Left lung (tissue), 10 donors: ENCODE results near the gene ANK2. TPM values are rescaled to one million over a fixed set of nuclear protein-coding genes. Genes with fewer than 3 reads are reported as not detected.

Source experiments
- ATAC-seq: fragments of 200-7000 bp; cut with Tn5 transposase; one replicate; pipeline ENCODE4 v1.9.1; 2020; ENCODE audit warnings: moderate library complexity
- DNase-seq, 4 donors: peaks; one replicate each; pipeline ENCODE4 v3.0.0-alpha.2; 2013 to 2020
- H3K27ac ChIP-seq, 2 donors: fragments of 200-600 bp; sonication (generic) in 1 of 2; one replicate each; pipeline versions ENCODE4 v1.5.0 to v1.8.0; 2020 to 2021
- H3K27me3 ChIP-seq, 2 donors: fragments of 200-600 bp; sonication (generic) in 1 of 2; one replicate each; pipeline versions ENCODE4 v1.5.0 to v1.8.0; 2020 to 2021
- H3K36me3 ChIP-seq, 2 donors: fragments of 200-600 bp; sonication (generic) in 1 of 2; one replicate each; pipeline versions ENCODE4 v1.5.0 to v1.8.0; 2020 to 2021
- H3K4me1 ChIP-seq, 2 donors: fragments of 200-600 bp; one replicate each; pipeline ENCODE4 v1.8.0; 2021
- H3K4me3 ChIP-seq, 2 donors: fragments of 200-600 bp; sonication (generic) in 1 of 2; one replicate each; pipeline versions ENCODE4 v1.5.0 to v1.8.0; 2020 to 2021; ENCODE audit warnings: mild to moderate bottlenecking in 1 of 2
- H3K9me3 ChIP-seq, 2 donors: fragments of 200-600 bp; sonication (generic) in 1 of 2; one replicate each; pipeline versions ENCODE4 v1.5.0 to v1.8.0; 2020 to 2021
- CTCF ChIP-seq, 2 donors: fragments of 200-600 bp; sonication (generic) in 1 of 2; IDR thresholded peaks; one replicate each; pipeline versions ENCODE4 v1.5.0 to v1.8.0; 2021; ENCODE audit warnings: antibody characterized with exemption in 2 of 2
- intact Hi-C, 2 donors: fragments of 100-400 bp; cut with DNase I; formaldehyde crosslinking; loops; one replicate each; pipeline versions ENCODE4 v1.11.2 to v1.14.2; 2022
- polyA plus RNA-seq, 6 donors: library from polyadenylated mRNA; unstranded; fragments of 120-200 nt; gene quantifications; one replicate each; pipeline ENCODE4 v1.2.1, GENCODE V29; 2013; ENCODE audit not compliant: insufficient read length in 6 of 6
- total RNA-seq, 2 donors: library from RNA; stranded (reverse); fragmentation: NEBNext Ultra II Directional; extraction: Animal tissue kit (Norgen Biotek cat#: 25700); gene quantifications; one replicate each; pipeline ENCODE4 v1.2.1, GENCODE V29; 2021
- donor health status: DM: no; HTN: yes; CAD: no.
- donor health status: DM: no; HTN: no; CAD: no.

Gene ANK2
- total and polyA plus RNA-seq, 8 donors = 18.2 to 33.2 (median 28.8) TPM

- intact Hi-C loops = loop anchor here in 1 of 2 donors (10.0 kb wide), 1 partner anchor 368 kb away; the partner anchor contains the start of gene CAMK2D
- Histone ChIP-seq H3K36me3 (no peaks in the 10 kb centered on the region), H3K9me3 (no peaks in the 10 kb centered on the region), H3K4me3 (no peak overlapping the region), H3K27me3 (no peaks in the 10 kb centered on the region), H3K27ac (no peak overlapping the region), H3K4me1 (no peaks in the 10 kb centered on the region)
- TF ChIP-seq CTCF (IDR thresholded peaks at IDR 0.05) = no peak
- ATAC-seq = no peak
- no peak for DNase-seq
Measured at GRCh38 chr4:113397114-113397701, 347.8 kb downstream of the ANK2 start.

GRCh38 chr4:113398441-113399143 is 349.1 kb downstream of the ANK2 start:
- no peak for DNase-seq
- Histone ChIP-seq H3K4me1 (no peaks in the 10 kb centered on the region), H3K27me3 (no peaks in the 10 kb centered on the region), H3K9me3 (no peaks in the 10 kb centered on the region), H3K4me3 (no peak overlapping the region), H3K27ac (no peak overlapping the region), H3K36me3 (no peaks in the 10 kb centered on the region)
- intact Hi-C loops = loop anchor here in 1 of 2 donors (10.0 kb wide), 1 partner anchor 366 kb away; the partner anchor contains the start of gene CAMK2D
- no peak for ATAC-seq
- no peak for TF ChIP-seq CTCF (IDR thresholded peaks at IDR 0.05)

DNA sequence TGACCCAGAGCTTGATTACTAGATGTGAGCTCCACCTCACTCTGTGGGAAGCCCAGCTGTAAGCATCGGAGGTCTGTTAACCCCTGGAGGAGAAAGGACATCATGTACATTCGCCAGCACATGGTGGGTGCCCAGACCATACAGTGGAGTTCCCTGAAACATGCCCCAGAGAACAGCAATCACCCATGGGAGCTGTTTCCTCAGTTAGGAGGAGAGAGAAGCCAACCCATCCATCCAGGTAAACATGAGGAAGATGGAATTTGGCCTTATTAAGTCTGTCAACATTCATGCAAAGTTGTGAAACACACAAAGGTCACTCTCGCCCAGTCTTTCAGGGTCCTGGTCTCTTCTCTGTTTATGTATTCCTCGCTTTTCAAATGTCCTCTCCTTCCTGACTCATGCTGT is 354.7 kb downstream of the ANK2 start:
- TF ChIP-seq CTCF (IDR thresholded peaks at IDR 0.05) = no peak
- Histone ChIP-seq H3K27ac (no peak overlapping the region), H3K4me1 (no peaks in the 10 kb centered on the region), H3K9me3 (no peaks in the 10 kb centered on the region), H3K36me3 (no peaks in the 10 kb centered on the region), H3K27me3 (no peaks in the 10 kb centered on the region), H3K4me3 (no peak overlapping the region)
- intact Hi-C loops = no loop called here
- ATAC-seq (no peak), DNase-seq (no peak)

DNA sequence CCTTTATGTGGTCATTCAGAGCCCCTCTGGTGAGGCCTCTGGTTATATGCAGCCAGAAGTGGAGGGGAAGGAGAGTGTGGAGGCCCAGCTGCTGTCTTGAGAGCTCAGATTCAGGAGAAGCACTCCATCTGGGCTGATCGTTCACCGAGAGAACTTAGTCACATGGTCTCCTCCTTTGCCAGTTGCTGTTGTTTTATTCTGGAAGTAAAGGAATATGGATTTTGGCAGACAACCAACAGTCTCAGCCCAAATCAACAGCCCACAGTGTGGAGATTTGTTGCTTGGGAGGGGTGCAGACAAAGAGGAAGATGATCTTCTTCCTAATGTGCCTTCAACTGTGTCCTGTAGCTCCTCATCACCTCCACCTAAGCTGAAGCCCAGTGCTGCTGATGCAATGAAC is 355.4 kb downstream of the ANK2 start:
- Histone ChIP-seq H3K27ac (no peak overlapping the region), H3K4me3 (no peak overlapping the region), H3K36me3 (no peaks in the 10 kb centered on the region), H3K4me1 (no peaks in the 10 kb centered on the region), H3K9me3 (no peaks in the 10 kb centered on the region), H3K27me3 (no peaks in the 10 kb centered on the region)
- intact Hi-C loops = no loop called here
- ATAC-seq = no peak
- DNase-seq = peak in 1 of 4 donors; percentile 49
- TF ChIP-seq CTCF (IDR thresholded peaks at IDR 0.05) = no peak

DNA sequence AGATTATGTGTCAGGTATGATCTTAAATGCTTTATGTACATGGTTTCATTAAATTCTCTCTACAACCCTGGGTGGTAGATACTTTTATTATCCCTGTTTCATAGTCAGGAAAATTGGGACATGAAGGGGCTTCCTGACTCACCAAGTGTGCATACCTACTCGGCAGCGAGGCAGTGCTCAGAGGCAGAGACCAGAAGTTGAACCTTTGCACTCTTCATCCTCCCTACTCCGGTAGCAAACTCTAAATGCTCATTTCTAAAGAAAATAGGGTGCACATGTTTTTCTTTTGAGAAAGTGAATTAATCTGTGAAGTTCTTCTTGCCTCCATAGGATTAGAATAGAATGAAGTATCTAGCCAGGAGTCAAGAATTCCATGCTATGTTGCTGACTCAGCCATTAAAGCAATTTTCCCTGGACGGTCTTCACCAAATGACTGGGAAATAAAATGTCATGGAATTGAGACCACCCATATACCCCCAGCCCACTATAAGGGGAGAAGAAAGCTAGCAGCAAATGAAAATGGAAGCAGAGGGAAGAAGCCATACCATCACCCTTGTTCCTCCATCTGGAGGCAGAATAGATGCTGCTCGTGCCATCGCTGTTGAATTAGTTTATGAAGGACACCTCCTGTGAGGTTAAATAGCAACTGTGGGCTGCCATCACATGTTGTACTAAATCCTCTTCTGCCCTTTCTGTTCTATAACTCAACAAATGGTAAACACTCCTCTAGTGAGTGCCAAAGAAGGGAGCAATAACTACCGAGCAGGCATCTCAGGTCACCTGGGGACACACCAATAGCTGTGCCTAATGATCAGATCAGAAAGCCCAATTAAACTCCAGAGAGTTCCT is 356.6 kb downstream of the ANK2 start:
- no peak for DNase-seq
- H3K27ac ChIP-seq = no peak overlapping the region
- no peaks in the 10 kb centered on the region for H3K9me3 ChIP-seq
- no peaks in the 10 kb centered on the region for H3K27me3 ChIP-seq
- H3K4me3 ChIP-seq = no peak overlapping the region
- TF ChIP-seq CTCF (IDR thresholded peaks at IDR 0.05) = no peak
- intact Hi-C loops = no loop called here
- no peak for ATAC-seq
- H3K36me3 ChIP-seq = no peaks in the 10 kb centered on the region
- H3K4me1 ChIP-seq = no peaks in the 10 kb centered on the region
